ENCODE data around the gene MB. TPM values are rescaled to one million over a fixed set of nuclear protein-coding genes. Genes with fewer than 3 reads are reported as not detected.

The MB gene
- polyA plus RNA-seq, 1 donor from 2014 or later, result 0.51 TPM

DNA sequence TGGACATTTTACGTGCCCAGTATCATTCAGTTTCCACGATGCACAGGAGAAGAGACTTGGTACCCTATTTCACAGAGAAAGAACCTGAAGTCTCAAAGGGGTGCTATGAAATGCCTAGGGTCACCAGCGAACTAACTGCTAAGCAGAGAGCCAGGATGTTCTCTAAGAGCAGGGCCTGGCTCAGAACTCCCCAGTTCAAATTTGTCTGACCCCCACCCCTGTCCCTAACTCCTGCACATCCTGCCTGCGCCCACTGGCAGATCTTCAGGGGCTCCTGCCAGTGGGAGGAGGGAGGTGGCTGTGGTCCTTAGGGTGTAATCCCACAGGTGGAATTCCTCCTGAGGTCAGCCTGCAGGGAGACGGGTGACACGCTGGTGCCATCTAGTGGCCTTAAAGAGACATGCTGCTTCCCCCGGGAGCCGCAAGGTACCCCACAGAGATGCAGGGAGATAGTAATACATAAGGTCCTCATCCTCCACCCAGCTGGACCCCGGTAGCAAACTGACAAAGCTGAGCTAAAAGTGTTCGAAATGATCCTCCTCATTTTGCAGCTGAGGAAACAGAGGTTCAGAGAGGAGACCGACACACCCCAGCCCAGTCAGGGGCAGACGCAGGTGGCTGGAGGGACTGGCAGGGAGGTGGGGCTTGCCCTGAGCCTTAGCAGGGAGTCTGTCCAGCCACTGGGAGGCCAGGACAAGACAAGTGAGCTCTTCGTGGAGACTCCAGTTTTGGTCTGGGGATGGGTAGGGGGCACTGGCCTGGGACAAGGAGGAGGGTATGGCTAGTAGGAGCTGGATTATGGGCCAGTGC, 34.1 kb downstream of the MB start:
- Histone ChIP-seq H3K9ac (ENCODE audit: low read length) (no peak overlapping the region), H3F3A (ENCODE audit: insufficient read depth, low read length, poor library complexity, severe bottlenecking) (no peaks in the 10 kb centered on the region), H3K4me2 (ENCODE audit: low read length) (no peak overlapping the region), H3K27ac (ENCODE audit: low read length) (no peak overlapping the region), H3K27me3 (ENCODE audit: insufficient read depth, low read depth, low read length) (no peaks in the 10 kb centered on the region), H3K4me3 (ENCODE audit: low read length) (no peak overlapping the region), H3K9me3 (ENCODE audit: low read length) (no peaks in the 10 kb centered on the region), H3K36me3 (ENCODE audit: insufficient read depth, low read length) (no peaks in the 10 kb centered on the region), H2AFZ (ENCODE audit: low read depth, low read length) (no peak overlapping the region), H4K20me1 (ENCODE audit: insufficient read depth) (no peaks in the 10 kb centered on the region), H3K9me2 (ENCODE audit: insufficient read depth, low read length) (no peaks in the 10 kb centered on the region), H3K79me2 (replicated peaks; ENCODE audit: insufficient read depth, low read length) (no peaks in the 10 kb centered on the region)
- TF ChIP-seq MXI1 (conservative IDR thresholded peaks at IDR 0.05; ENCODE audit: poor library complexity, severe bottlenecking), result no peak
- TF ChIP-seq TAF1 (IDR thresholded peaks at IDR 0.05; ENCODE audit: low read depth), result no peak
- TF ChIP-seq, protein P1, sequence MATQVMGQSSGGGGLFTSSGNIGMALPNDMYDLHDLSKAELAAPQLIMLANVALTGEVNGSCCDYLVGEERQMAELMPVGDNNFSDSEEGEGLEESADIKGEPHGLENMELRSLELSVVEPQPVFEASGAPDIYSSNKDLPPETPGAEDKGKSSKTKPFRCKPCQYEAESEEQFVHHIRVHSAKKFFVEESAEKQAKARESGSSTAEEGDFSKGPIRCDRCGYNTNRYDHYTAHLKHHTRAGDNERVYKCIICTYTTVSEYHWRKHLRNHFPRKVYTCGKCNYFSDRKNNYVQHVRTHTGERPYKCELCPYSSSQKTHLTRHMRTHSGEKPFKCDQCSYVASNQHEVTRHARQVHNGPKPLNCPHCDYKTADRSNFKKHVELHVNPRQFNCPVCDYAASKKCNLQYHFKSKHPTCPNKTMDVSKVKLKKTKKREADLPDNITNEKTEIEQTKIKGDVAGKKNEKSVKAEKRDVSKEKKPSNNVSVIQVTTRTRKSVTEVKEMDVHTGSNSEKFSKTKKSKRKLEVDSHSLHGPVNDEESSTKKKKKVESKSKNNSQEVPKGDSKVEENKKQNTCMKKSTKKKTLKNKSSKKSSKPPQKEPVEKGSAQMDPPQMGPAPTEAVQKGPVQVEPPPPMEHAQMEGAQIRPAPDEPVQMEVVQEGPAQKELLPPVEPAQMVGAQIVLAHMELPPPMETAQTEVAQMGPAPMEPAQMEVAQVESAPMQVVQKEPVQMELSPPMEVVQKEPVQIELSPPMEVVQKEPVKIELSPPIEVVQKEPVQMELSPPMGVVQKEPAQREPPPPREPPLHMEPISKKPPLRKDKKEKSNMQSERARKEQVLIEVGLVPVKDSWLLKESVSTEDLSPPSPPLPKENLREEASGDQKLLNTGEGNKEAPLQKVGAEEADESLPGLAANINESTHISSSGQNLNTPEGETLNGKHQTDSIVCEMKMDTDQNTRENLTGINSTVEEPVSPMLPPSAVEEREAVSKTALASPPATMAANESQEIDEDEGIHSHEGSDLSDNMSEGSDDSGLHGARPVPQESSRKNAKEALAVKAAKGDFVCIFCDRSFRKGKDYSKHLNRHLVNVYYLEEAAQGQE (IDR thresholded peaks at IDR 0.05; ENCODE audit: borderline replicate concordance), result no peak
- peak; percentile 98 for TF ChIP-seq SMC3 (conservative IDR thresholded peaks at IDR 0.05; ENCODE audit: poor library complexity)
- TF ChIP-seq, protein P2, sequence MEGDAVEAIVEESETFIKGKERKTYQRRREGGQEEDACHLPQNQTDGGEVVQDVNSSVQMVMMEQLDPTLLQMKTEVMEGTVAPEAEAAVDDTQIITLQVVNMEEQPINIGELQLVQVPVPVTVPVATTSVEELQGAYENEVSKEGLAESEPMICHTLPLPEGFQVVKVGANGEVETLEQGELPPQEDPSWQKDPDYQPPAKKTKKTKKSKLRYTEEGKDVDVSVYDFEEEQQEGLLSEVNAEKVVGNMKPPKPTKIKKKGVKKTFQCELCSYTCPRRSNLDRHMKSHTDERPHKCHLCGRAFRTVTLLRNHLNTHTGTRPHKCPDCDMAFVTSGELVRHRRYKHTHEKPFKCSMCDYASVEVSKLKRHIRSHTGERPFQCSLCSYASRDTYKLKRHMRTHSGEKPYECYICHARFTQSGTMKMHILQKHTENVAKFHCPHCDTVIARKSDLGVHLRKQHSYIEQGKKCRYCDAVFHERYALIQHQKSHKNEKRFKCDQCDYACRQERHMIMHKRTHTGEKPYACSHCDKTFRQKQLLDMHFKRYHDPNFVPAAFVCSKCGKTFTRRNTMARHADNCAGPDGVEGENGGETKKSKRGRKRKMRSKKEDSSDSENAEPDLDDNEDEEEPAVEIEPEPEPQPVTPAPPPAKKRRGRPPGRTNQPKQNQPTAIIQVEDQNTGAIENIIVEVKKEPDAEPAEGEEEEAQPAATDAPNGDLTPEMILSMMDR (IDR thresholded peaks at IDR 0.05; ENCODE audit: poor library complexity, severe bottlenecking), result peak; percentile 96
- peak; percentile 98 for TF ChIP-seq RAD21 (conservative IDR thresholded peaks at IDR 0.05)
- TF ChIP-seq EP300 (conservative IDR thresholded peaks at IDR 0.05; ENCODE audit: poor library complexity, severe bottlenecking), result no peak
- no peak for TF ChIP-seq EZH2 (IDR thresholded peaks at IDR 0.05; ENCODE audit: borderline replicate concordance, insufficient read depth, low read length, poor library complexity, severe bottlenecking)
- no peak for TF ChIP-seq POLR2AphosphoS5 (IDR thresholded peaks at IDR 0.05)

DNA sequence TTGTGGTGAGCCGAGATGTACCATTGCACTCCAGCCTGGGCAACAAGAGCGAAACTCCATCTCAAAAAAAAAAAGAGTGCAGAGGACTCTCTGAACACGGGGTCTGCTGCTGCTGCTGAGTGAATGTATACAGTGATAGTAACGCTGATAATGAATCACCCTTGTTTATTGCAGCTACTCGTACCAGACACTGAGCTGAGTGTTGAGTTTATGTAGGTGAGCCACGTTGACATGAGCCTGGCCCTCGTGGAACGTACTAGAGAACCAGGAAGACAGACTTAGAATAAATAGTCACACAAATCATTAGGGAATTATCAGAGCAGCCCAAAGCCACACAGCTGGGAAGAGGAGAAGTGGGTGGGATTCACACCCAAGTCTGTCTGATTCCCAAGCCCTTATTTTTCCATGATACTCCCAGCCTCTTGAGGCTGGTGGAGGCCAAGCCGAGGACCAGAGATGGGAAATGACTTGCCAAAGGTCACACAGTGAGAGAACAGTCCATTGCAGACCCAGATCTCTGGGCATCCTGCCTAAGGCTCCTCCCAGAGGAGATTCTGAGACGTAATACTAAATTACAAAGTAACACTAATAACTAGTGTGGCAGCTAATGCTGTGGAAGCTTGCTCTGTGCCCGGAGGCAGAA, 34.8 kb downstream of the MB start:
- no peak overlapping the region for H3K9ac ChIP-seq (ENCODE audit: low read length)
- no peaks in the 10 kb centered on the region for H3K9me3 ChIP-seq (ENCODE audit: low read length)
- no peaks in the 10 kb centered on the region for H4K20me1 ChIP-seq (ENCODE audit: insufficient read depth)
- H3K79me2 ChIP-seq (replicated peaks; ENCODE audit: insufficient read depth, low read length), result no peaks in the 10 kb centered on the region
- H3K4me2 ChIP-seq (ENCODE audit: low read length), result no peak overlapping the region
- H3K4me3 ChIP-seq (ENCODE audit: low read length), result no peak overlapping the region
- no peaks in the 10 kb centered on the region for H3K36me3 ChIP-seq (ENCODE audit: insufficient read depth, low read length)
- no peak overlapping the region for H2AFZ ChIP-seq (ENCODE audit: low read depth, low read length)
- H3K27me3 ChIP-seq (ENCODE audit: insufficient read depth, low read depth, low read length), result no peaks in the 10 kb centered on the region
- H3F3A ChIP-seq (ENCODE audit: insufficient read depth, low read length, poor library complexity, severe bottlenecking), result no peaks in the 10 kb centered on the region
- TF ChIP-seq TAF1 (IDR thresholded peaks at IDR 0.05; ENCODE audit: low read depth) (no peak), EZH2 (IDR thresholded peaks at IDR 0.05; ENCODE audit: borderline replicate concordance, insufficient read depth, low read length, poor library complexity, severe bottlenecking) (no peak), POLR2AphosphoS5 (IDR thresholded peaks at IDR 0.05) (no peak), RAD21 (conservative IDR thresholded peaks at IDR 0.05) (no peak), MXI1 (conservative IDR thresholded peaks at IDR 0.05; ENCODE audit: poor library complexity, severe bottlenecking) (no peak), SMC3 (conservative IDR thresholded peaks at IDR 0.05; ENCODE audit: poor library complexity) (no peak), EP300 (conservative IDR thresholded peaks at IDR 0.05; ENCODE audit: poor library complexity, severe bottlenecking) (no peak)
- TF ChIP-seq, protein P2 (IDR thresholded peaks at IDR 0.05; ENCODE audit: poor library complexity, severe bottlenecking), result no peak
- TF ChIP-seq, protein P1 (IDR thresholded peaks at IDR 0.05; ENCODE audit: borderline replicate concordance), result no peak
- H3K9me2 ChIP-seq (ENCODE audit: insufficient read depth, low read length), result no peaks in the 10 kb centered on the region
- no peak overlapping the region for H3K27ac ChIP-seq (ENCODE audit: low read length)

Data from neural cell (in vitro differentiated cells).